ENCODE measurements around the gene FLNB. TPM values are rescaled to one million over a fixed set of nuclear protein-coding genes. Genes with fewer than 3 reads are reported as not detected.

The FLNB gene
- total and polyA plus RNA-seq, 9 of the 15 experiments (the other 6 are each of a cell fraction or from before 2014, with no cell fraction given) = 9.4 to 48.1 (median 25.6) TPM

DNA sequence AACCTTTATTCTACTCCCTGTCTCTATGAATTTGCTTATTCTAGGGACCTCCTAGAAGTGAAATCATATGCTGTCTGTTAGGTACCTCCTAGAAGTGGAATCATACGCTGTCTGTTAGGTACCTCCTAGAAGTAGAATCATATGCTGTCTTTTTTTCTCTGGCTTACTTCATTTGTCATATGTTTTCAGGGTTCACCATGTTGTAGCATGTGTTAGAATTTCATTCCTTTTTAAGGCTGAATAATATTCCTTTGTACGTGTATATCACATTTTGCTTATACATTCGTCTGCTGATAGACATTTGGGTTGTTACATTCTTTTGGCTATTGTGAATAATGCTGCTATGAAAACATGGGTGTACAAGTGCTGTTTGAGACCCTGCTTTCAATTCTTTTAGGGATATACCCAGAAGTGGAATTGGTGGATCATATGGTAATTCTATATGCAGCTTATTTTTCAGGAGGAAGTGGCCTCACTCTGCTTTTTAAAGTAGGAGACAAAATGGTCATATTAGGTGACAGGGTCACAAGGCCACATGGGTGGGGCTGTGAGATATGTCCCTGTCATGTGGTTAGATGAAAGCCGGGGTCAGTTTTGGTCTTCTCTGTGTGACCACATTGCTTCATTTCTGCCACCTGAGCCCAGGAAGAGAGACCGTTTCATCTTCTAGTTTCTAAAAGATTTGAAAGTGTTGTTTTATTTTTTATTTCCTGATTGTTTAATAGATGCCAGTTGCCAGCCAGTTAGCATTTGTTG is 76.7 kb downstream of the FLNB start (continued):
- TF ChIP-seq, protein P1, sequence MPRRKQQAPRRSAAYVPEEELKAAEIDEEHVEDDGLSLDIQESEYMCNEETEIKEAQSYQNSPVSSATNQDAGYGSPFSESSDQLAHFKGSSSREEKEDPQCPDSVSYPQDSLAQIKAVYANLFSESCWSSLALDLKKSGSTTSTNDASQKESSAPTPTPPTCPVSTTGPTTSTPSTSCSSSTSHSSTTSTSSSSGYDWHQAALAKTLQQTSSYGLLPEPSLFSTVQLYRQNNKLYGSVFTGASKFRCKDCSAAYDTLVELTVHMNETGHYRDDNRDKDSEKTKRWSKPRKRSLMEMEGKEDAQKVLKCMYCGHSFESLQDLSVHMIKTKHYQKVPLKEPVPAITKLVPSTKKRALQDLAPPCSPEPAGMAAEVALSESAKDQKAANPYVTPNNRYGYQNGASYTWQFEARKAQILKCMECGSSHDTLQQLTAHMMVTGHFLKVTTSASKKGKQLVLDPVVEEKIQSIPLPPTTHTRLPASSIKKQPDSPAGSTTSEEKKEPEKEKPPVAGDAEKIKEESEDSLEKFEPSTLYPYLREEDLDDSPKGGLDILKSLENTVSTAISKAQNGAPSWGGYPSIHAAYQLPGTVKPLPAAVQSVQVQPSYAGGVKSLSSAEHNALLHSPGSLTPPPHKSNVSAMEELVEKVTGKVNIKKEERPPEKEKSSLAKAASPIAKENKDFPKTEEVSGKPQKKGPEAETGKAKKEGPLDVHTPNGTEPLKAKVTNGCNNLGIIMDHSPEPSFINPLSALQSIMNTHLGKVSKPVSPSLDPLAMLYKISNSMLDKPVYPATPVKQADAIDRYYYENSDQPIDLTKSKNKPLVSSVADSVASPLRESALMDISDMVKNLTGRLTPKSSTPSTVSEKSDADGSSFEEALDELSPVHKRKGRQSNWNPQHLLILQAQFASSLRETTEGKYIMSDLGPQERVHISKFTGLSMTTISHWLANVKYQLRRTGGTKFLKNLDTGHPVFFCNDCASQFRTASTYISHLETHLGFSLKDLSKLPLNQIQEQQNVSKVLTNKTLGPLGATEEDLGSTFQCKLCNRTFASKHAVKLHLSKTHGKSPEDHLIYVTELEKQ (CRISPR knock-in tag; IDR thresholded peaks at IDR 0.05) = no peak
- TF ChIP-seq, protein P2, sequence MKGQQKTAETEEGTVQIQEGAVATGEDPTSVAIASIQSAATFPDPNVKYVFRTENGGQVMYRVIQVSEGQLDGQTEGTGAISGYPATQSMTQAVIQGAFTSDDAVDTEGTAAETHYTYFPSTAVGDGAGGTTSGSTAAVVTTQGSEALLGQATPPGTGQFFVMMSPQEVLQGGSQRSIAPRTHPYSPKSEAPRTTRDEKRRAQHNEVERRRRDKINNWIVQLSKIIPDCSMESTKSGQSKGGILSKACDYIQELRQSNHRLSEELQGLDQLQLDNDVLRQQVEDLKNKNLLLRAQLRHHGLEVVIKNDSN (CRISPR knock-in tag; IDR thresholded peaks at IDR 0.05) = peak; percentile 53; the same call in 1 of the 2 replicates
- TF ChIP-seq IFI16 (CRISPR knock-in tag; IDR thresholded peaks at IDR 0.05) = no peak
- TF ChIP-seq, protein P3, sequence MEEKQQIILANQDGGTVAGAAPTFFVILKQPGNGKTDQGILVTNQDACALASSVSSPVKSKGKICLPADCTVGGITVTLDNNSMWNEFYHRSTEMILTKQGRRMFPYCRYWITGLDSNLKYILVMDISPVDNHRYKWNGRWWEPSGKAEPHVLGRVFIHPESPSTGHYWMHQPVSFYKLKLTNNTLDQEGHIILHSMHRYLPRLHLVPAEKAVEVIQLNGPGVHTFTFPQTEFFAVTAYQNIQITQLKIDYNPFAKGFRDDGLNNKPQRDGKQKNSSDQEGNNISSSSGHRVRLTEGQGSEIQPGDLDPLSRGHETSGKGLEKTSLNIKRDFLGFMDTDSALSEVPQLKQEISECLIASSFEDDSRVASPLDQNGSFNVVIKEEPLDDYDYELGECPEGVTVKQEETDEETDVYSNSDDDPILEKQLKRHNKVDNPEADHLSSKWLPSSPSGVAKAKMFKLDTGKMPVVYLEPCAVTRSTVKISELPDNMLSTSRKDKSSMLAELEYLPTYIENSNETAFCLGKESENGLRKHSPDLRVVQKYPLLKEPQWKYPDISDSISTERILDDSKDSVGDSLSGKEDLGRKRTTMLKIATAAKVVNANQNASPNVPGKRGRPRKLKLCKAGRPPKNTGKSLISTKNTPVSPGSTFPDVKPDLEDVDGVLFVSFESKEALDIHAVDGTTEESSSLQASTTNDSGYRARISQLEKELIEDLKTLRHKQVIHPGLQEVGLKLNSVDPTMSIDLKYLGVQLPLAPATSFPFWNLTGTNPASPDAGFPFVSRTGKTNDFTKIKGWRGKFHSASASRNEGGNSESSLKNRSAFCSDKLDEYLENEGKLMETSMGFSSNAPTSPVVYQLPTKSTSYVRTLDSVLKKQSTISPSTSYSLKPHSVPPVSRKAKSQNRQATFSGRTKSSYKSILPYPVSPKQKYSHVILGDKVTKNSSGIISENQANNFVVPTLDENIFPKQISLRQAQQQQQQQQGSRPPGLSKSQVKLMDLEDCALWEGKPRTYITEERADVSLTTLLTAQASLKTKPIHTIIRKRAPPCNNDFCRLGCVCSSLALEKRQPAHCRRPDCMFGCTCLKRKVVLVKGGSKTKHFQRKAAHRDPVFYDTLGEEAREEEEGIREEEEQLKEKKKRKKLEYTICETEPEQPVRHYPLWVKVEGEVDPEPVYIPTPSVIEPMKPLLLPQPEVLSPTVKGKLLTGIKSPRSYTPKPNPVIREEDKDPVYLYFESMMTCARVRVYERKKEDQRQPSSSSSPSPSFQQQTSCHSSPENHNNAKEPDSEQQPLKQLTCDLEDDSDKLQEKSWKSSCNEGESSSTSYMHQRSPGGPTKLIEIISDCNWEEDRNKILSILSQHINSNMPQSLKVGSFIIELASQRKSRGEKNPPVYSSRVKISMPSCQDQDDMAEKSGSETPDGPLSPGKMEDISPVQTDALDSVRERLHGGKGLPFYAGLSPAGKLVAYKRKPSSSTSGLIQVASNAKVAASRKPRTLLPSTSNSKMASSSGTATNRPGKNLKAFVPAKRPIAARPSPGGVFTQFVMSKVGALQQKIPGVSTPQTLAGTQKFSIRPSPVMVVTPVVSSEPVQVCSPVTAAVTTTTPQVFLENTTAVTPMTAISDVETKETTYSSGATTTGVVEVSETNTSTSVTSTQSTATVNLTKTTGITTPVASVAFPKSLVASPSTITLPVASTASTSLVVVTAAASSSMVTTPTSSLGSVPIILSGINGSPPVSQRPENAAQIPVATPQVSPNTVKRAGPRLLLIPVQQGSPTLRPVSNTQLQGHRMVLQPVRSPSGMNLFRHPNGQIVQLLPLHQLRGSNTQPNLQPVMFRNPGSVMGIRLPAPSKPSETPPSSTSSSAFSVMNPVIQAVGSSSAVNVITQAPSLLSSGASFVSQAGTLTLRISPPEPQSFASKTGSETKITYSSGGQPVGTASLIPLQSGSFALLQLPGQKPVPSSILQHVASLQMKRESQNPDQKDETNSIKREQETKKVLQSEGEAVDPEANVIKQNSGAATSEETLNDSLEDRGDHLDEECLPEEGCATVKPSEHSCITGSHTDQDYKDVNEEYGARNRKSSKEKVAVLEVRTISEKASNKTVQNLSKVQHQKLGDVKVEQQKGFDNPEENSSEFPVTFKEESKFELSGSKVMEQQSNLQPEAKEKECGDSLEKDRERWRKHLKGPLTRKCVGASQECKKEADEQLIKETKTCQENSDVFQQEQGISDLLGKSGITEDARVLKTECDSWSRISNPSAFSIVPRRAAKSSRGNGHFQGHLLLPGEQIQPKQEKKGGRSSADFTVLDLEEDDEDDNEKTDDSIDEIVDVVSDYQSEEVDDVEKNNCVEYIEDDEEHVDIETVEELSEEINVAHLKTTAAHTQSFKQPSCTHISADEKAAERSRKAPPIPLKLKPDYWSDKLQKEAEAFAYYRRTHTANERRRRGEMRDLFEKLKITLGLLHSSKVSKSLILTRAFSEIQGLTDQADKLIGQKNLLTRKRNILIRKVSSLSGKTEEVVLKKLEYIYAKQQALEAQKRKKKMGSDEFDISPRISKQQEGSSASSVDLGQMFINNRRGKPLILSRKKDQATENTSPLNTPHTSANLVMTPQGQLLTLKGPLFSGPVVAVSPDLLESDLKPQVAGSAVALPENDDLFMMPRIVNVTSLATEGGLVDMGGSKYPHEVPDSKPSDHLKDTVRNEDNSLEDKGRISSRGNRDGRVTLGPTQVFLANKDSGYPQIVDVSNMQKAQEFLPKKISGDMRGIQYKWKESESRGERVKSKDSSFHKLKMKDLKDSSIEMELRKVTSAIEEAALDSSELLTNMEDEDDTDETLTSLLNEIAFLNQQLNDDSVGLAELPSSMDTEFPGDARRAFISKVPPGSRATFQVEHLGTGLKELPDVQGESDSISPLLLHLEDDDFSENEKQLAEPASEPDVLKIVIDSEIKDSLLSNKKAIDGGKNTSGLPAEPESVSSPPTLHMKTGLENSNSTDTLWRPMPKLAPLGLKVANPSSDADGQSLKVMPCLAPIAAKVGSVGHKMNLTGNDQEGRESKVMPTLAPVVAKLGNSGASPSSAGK (IDR thresholded peaks at IDR 0.05) = peak; percentile 23; the same call in 1 of the 2 replicates
- TF ChIP-seq BACH1 (tag; IDR thresholded peaks at IDR 0.05) = 0 out of 2 replicates have a peak, but pooled peaks have one; percentile 43
- TF ChIP-seq PHF21A (IDR thresholded peaks at IDR 0.05; ENCODE audit: borderline replicate concordance, low read depth) = no peak
- TF ChIP-seq SMAD4 (CRISPR knock-in tag; conservative IDR thresholded peaks at IDR 0.05) = peak; percentile 42
- TF ChIP-seq, protein P4, sequence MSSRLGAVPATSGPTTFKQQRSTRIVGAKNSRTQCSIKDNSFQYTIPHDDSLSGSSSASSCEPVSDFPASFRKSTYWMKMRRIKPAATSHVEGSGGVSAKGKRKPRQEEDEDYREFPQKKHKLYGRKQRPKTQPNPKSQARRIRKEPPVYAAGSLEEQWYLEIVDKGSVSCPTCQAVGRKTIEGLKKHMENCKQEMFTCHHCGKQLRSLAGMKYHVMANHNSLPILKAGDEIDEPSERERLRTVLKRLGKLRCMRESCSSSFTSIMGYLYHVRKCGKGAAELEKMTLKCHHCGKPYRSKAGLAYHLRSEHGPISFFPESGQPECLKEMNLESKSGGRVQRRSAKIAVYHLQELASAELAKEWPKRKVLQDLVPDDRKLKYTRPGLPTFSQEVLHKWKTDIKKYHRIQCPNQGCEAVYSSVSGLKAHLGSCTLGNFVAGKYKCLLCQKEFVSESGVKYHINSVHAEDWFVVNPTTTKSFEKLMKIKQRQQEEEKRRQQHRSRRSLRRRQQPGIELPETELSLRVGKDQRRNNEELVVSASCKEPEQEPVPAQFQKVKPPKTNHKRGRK (tag; IDR thresholded peaks at IDR 0.05) = no peak

Data from K562 (cell line).